Gastroesophageal sphincter (tissue), 3 donors: ENCODE results near the gene KAT7.

Experiments
- CTCF ChIP-seq, 4 experiments: fragments of 200-600 bp in 2 of 4; fragments of 450-650 bp in 2 of 4; sonication (generic) in 1 of 4; IDR thresholded peaks; one replicate each; pipeline ENCODE4 v1.5.1; 2017 to 2019; ENCODE audit warnings: antibody characterized with exemption in 4 of 4, mild to moderate bottlenecking in 2 of 4, moderate library complexity in 2 of 4
- EP300 ChIP-seq: sonication (generic); formaldehyde crosslinking; IDR thresholded peaks from one replicate; pipeline ENCODE4 v1.6.1; 2017; ENCODE audit warnings: antibody characterized with exemption, mild to moderate bottlenecking
- POLR2A ChIP-seq, 2 donors: fragments of 450-650 bp; IDR thresholded peaks; one replicate each; pipeline ENCODE4 v1.6.1; 2017; ENCODE audit warnings: antibody characterized with exemption in 2 of 2, mild to moderate bottlenecking in 2 of 2, moderate library complexity in 1 of 2
- POLR2AphosphoS5 ChIP-seq: sonication (generic); formaldehyde crosslinking; IDR thresholded peaks from one replicate; pipeline ENCODE4 v1.6.1; 2017; ENCODE audit warnings: antibody characterized with exemption

GRCh38 chr17:49756323-49757150 lies 31.9 kb upstream of the KAT7 start:
- TF ChIP-seq CTCF (IDR thresholded peaks at IDR 0.05) = no peak
- TF ChIP-seq POLR2AphosphoS5 = no peak
- TF ChIP-seq POLR2A (IDR thresholded peaks at IDR 0.05) = no peak
- no peak for TF ChIP-seq EP300
